Activated naive CD8-positive, alpha-beta T cell treated with anti-CD3 and anti-CD28 coated beads, Interleukin-2, amount 50 U/mL, for 16 hours (primary cell): ENCODE measurements around the gene SLC7A5.
"Not testable (repeated sequence)": the region's sequence is repeated elsewhere in the genome, so short reads cannot be mapped to it uniquely, and the experiment has no call there.

Source experiments
- DNase-seq: peaks from one replicate; pipeline ENCODE4 v3.0.0-alpha.2; 2020; ENCODE audit warnings: low read depth, low spot score

Gene SLC7A5

GRCh38 chr16:87823181-87823929 lies 46.0 kb downstream of the SLC7A5 start:
- DNase-seq: no peak

- DNase-seq: no peak
Observed at GRCh38 chr16:87822108-87822970, 47.0 kb downstream of the SLC7A5 start.

GRCh38 chr16:87821376-87822107 lies 47.8 kb downstream of the SLC7A5 start:
- DNase-seq: no peak

GRCh38 chr16:87819983-87820382 lies 49.3 kb downstream of the SLC7A5 start:
- no peak for DNase-seq

- no peak for DNase-seq
Observed at GRCh38 chr16:87819282-87819681, 50.0 kb downstream of the SLC7A5 start.

- no peak for DNase-seq
Observed at GRCh38 chr16:87818533-87819161, 50.7 kb downstream of the SLC7A5 start.

- DNase-seq: no peak
Observed at GRCh38 chr16:87817910-87818309, 51.4 kb downstream of the SLC7A5 start.

GRCh38 chr16:87817370-87817769 lies 51.9 kb downstream of the SLC7A5 start:
- not testable (repeated sequence) for DNase-seq

GRCh38 chr16:87816507-87817100 lies 52.7 kb downstream of the SLC7A5 start:
- DNase-seq: no peak

GRCh38 chr16:87815567-87815966 lies 53.7 kb downstream of the SLC7A5 start:
- DNase-seq: no peak

- no peak for DNase-seq
Observed at GRCh38 chr16:87812200-87812656, 57.1 kb downstream of the SLC7A5 start.

GRCh38 chr16:87811454-87811853 lies 57.9 kb downstream of the SLC7A5 start:
- not testable (repeated sequence) for DNase-seq

GRCh38 chr16:87809150-87809902 lies 60.0 kb downstream of the SLC7A5 start:
- DNase-seq: no peak

GRCh38 chr16:87808108-87808507 lies 61.2 kb downstream of the SLC7A5 start:
- DNase-seq: no peak

GRCh38 chr16:87806641-87807546 lies 62.4 kb downstream of the SLC7A5 start:
- peak; percentile 20 for DNase-seq

GRCh38 chr16:87806261-87806640 lies 63.1 kb downstream of the SLC7A5 start:
- DNase-seq: no peak

- no peak for DNase-seq
Observed at GRCh38 chr16:87803385-87803784, 65.9 kb downstream of the SLC7A5 start.

- no peak for DNase-seq
Observed at GRCh38 chr16:87802670-87803069, 66.6 kb downstream of the SLC7A5 start.

- no peak for DNase-seq
Observed at GRCh38 chr16:87801679-87802259, 67.5 kb downstream of the SLC7A5 start.
